IMR-90 (cell line): ENCODE data around the gene KIF3A. TPM values are rescaled to one million over a fixed set of nuclear protein-coding genes. Genes with fewer than 3 reads are reported as not detected.

ENCODE experiments used
- ATAC-seq: fragments of 200-7000 bp; cut with Tn5 transposase; 2 replicates; pipeline ENCODE4 v1.9.1; 2020; ENCODE audit warnings: low read depth, mild to moderate bottlenecking, moderate library complexity
- BruUV-seq: library from RNA; stranded (reverse); fragments of 400-500 nt; replicated peaks from 2 replicates; lab custom pipeline; 2021; lab: Mats Ljungman, UMichigan
- CTCF ChIA-PET: fragments of 300-600 bp; formaldehyde crosslinking; extraction: SDS; loops from one replicate; lab custom pipeline; 2021; ENCODE audit warnings: antibody characterized with exemption; lab: Yijun Ruan, JAX
- POLR2A ChIA-PET: fragments of 300-600 bp; sonication (Branson Sonifier 250); formaldehyde crosslinking; loops from one replicate; lab custom pipeline; 2022; ENCODE audit warnings: antibody characterized with exemption; ENCODE audit not compliant: unreplicated experiment; lab: Charles Lee
- DNase-seq: peaks from one replicate; pipeline ENCODE4 v3.0.0; 2013
- H2AFZ ChIP-seq: replicated peaks from 2 replicates; pipeline ENCODE3; 2013; ENCODE audit warnings: low read length, mild to moderate bottlenecking; ENCODE audit not compliant: poor library complexity
- H2AK5ac ChIP-seq: 2 replicates; pipeline ENCODE4 v1.6.1; 2013; ENCODE audit warnings: low read depth, low read length, inconsistent platforms
- H2AK9ac ChIP-seq: replicated peaks from 2 replicates; pipeline ENCODE3; 2013; ENCODE audit warnings: mild to moderate bottlenecking, low read depth, low read length, moderate library complexity; ENCODE audit not compliant: poor library complexity
- H2BK120ac ChIP-seq: 2 replicates; pipeline ENCODE4 v1.6.1; 2013; ENCODE audit warnings: low read depth, low read length, inconsistent platforms
- H2BK15ac ChIP-seq: 3 replicates; pipeline ENCODE4 v1.6.1; 2013; ENCODE audit warnings: low read depth, low read length, inconsistent platforms
- H2BK20ac ChIP-seq: 2 replicates; pipeline ENCODE4 v1.6.1; 2013; ENCODE audit warnings: low read depth, mild to moderate bottlenecking, inconsistent platforms, low read length, moderate library complexity
- H2BK5ac ChIP-seq: 2 replicates; pipeline ENCODE4 v1.6.1; 2013; ENCODE audit warnings: mild to moderate bottlenecking, low read depth, low read length, inconsistent platforms; ENCODE audit not compliant: poor library complexity, severe bottlenecking
- H3K14ac ChIP-seq: replicated peaks from 2 replicates; pipeline ENCODE4 v1.6.1; 2013; ENCODE audit warnings: low read depth, low read length, inconsistent platforms
- H3K18ac ChIP-seq: 2 replicates; pipeline ENCODE4 v1.6.1; 2013; ENCODE audit warnings: low read depth, low read length, control low read depth
- H3K23ac ChIP-seq: 2 replicates; pipeline ENCODE4 v1.6.1; 2013; ENCODE audit warnings: low read depth, low read length, inconsistent platforms
- H3K27ac ChIP-seq: 2 replicates; pipeline ENCODE4 v1.5.1; 2013; ENCODE audit warnings: mild to moderate bottlenecking, control low read depth, low read length; ENCODE audit not compliant: insufficient read depth
- H3K27me3 ChIP-seq: 2 replicates; pipeline ENCODE4 v1.6.1; 2013; ENCODE audit warnings: low read length; ENCODE audit not compliant: control insufficient read depth, insufficient read depth
- H3K36me3 ChIP-seq: 2 replicates; pipeline ENCODE4 v1.6.1; 2013; ENCODE audit warnings: low read length, mixed read lengths; ENCODE audit not compliant: control insufficient read depth, insufficient read depth
- H3K4ac ChIP-seq: 2 replicates; pipeline ENCODE4 v1.6.1; 2013; ENCODE audit warnings: low read depth, low read length, inconsistent platforms
- H3K4me1 ChIP-seq: 2 replicates; pipeline ENCODE4 v1.6.1; 2013; ENCODE audit warnings: low read length, mixed read lengths; ENCODE audit not compliant: control insufficient read depth, insufficient read depth
- H3K4me2 ChIP-seq: 2 replicates; pipeline ENCODE4 v1.6.1; 2013; ENCODE audit warnings: low read depth, mild to moderate bottlenecking, control low read depth, low read length, moderate library complexity
- H3K4me3 ChIP-seq: 2 replicates; pipeline ENCODE4 v1.5.1; 2013; ENCODE audit warnings: low read depth, mild to moderate bottlenecking, control low read depth, low read length, moderate library complexity; ENCODE audit not compliant: insufficient read depth
- H3K56ac ChIP-seq: 2 replicates; pipeline ENCODE4 v1.6.1; 2013; ENCODE audit warnings: low read length, inconsistent platforms; ENCODE audit not compliant: insufficient read depth; ENCODE audit errors: extremely low read depth
- H3K79me1 ChIP-seq, 2 experiments: 2 replicates each; pipeline ENCODE4 v1.6.1; 2013; ENCODE audit warnings: low read length in 2 of 2, inconsistent platforms in 1 of 2, low read depth in 1 of 2
- H3K9ac ChIP-seq: 2 replicates; pipeline ENCODE4 v1.6.1; 2013; ENCODE audit warnings: low read depth, low read length, control low read depth
- H3K9me1 ChIP-seq: 2 replicates; pipeline ENCODE4 v1.6.1; 2013; ENCODE audit warnings: low read length, inconsistent platforms; ENCODE audit not compliant: insufficient read depth
- H3K9me3 ChIP-seq: 2 replicates; pipeline ENCODE4 v1.6.1; 2013; ENCODE audit warnings: low read length; ENCODE audit not compliant: control insufficient read depth, insufficient read depth
- H4K20me1 ChIP-seq: 2 replicates; pipeline ENCODE4 v1.6.1; 2013; ENCODE audit warnings: low read length, inconsistent platforms; ENCODE audit not compliant: insufficient read depth
- H4K5ac ChIP-seq: 2 replicates; pipeline ENCODE4 v1.6.1; 2013; ENCODE audit warnings: mild to moderate bottlenecking, low read depth, low read length, control low read depth
- H4K8ac ChIP-seq, 2 experiments: 2 replicates each; pipeline ENCODE4 v1.6.1; 2013; ENCODE audit warnings: low read depth in 2 of 2, low read length in 2 of 2, control low read depth in 1 of 2, inconsistent platforms in 1 of 2
- H4K91ac ChIP-seq: 2 replicates; pipeline ENCODE4 v1.6.1; 2013; ENCODE audit warnings: low read depth, low read length, inconsistent platforms; ENCODE audit not compliant: insufficient read depth
- BHLHE40 ChIP-seq: fragments of 150-350 bp; IDR thresholded peaks from 2 replicates; pipeline ENCODE4 v1.6.1; 2016; ENCODE audit warnings: mild to moderate bottlenecking, low read depth, low read length
- CEBPB ChIP-seq: IDR thresholded peaks from 2 replicates; pipeline ENCODE4 v1.6.1; 2012; ENCODE audit warnings: low read depth, low read length, improper control_type of control experiment
- CHD1 ChIP-seq: IDR thresholded peaks from 2 replicates; pipeline ENCODE4 v1.6.1; 2012; ENCODE audit warnings: low read depth, low read length, improper control_type of control experiment
- CTCF ChIP-seq: conservative IDR thresholded peaks from 2 replicates; pipeline ENCODE4 v1.5.1; 2012; ENCODE audit warnings: mild to moderate bottlenecking, low read depth, low read length, improper control_type of control experiment
- ELK1 ChIP-seq: fragments of 150-350 bp; IDR thresholded peaks from 2 replicates; pipeline ENCODE4 v1.6.1; 2016; ENCODE audit warnings: low read depth, mild to moderate bottlenecking, low read length, moderate library complexity, borderline replicate concordance
- FOS ChIP-seq: fragments of 150-350 bp; IDR thresholded peaks from 2 replicates; pipeline ENCODE4 v1.6.1; 2016; ENCODE audit warnings: low read depth, low read length
- MAFK ChIP-seq: IDR thresholded peaks from 2 replicates; pipeline ENCODE4 v1.6.1; 2012; ENCODE audit warnings: low read depth, low read length, improper control_type of control experiment
- MAZ ChIP-seq: IDR thresholded peaks from 2 replicates; pipeline ENCODE4 v1.6.1; 2012; ENCODE audit warnings: low read depth, mild to moderate bottlenecking, low read length, improper control_type of control experiment, moderate library complexity, borderline replicate concordance
- MXI1 ChIP-seq: IDR thresholded peaks from 2 replicates; pipeline ENCODE4 v1.6.1; 2012; ENCODE audit warnings: low read depth, mild to moderate bottlenecking, low read length, moderate library complexity, borderline replicate concordance
- NFE2L2 ChIP-seq: fragments of 150-350 bp; IDR thresholded peaks from 2 replicates; pipeline ENCODE4 v1.6.1; 2016; ENCODE audit warnings: low read depth, mild to moderate bottlenecking, low read length
- POLR2A ChIP-seq: IDR thresholded peaks from 2 replicates; pipeline ENCODE4 v1.6.1; 2012; ENCODE audit warnings: mild to moderate bottlenecking, low read depth, low read length
- RAD21 ChIP-seq: IDR thresholded peaks from 2 replicates; pipeline ENCODE4 v1.6.1; 2012; ENCODE audit warnings: low read length, improper control_type of control experiment
- RCOR1 ChIP-seq: IDR thresholded peaks from 2 replicates; pipeline ENCODE4 v1.6.1; 2012; ENCODE audit warnings: mild to moderate bottlenecking, low read length, improper control_type of control experiment; ENCODE audit not compliant: insufficient replicate concordance
- RFX5 ChIP-seq: IDR thresholded peaks from 2 replicates; pipeline ENCODE4 v1.8.0; 2012; ENCODE audit warnings: low read depth, mild to moderate bottlenecking, low read length, moderate library complexity
- SMC3 ChIP-seq: fragments of 150-350 bp; IDR thresholded peaks from 2 replicates; pipeline ENCODE4 v1.6.1; 2016; ENCODE audit warnings: low read depth, mild to moderate bottlenecking, antibody characterized with exemption, low read length, moderate library complexity
- USF2 ChIP-seq: fragments of 150-350 bp; IDR thresholded peaks from 2 replicates; pipeline ENCODE4 v1.6.1; 2017; ENCODE audit warnings: mild to moderate bottlenecking, antibody characterized with exemption, low read length, low read depth
- WGBS, 2 experiments: methylation state at CpG; one replicate each; pipeline versions ENCODE4 v1.1.5 to v1.1.7; 2013; ENCODE audit warnings: missing lambda C conversion rate in 2 of 2; ENCODE audit not compliant: insufficient read length in 1 of 2; ENCODE audit errors: extremely low coverage in 2 of 2; 5-methylcytosine and 5-hydroxymethylcytosine counted together
- dilution Hi-C: fragments of 300-500 bp; cut with HindIII; formaldehyde crosslinking; loops from one replicate; pipeline ENCODE4 v1.14.3; 2018; ENCODE audit warnings: low sequenced_read_pairs; ENCODE audit not compliant: unreplicated experiment
- in situ Hi-C: fragments of 300-500 bp; cut with MboI; formaldehyde crosslinking; loops from 3 replicates; pipeline ENCODE4 v1.14.3; 2019; ENCODE audit warnings: low sequenced_read_pairs, inconsistent platforms, mixed read lengths
- intact Hi-C: fragments of 100-400 bp; cut with micrococcal nuclease; formaldehyde crosslinking; loops from 2 replicates; pipeline ENCODE4 v1.10.0; 2022
- polyA plus RNA-seq, 3 experiments: library from polyadenylated mRNA; depleted of rRNA; stranded (reverse); fragments of >200 nt; gene quantifications; 2 replicates each; pipeline ENCODE4 v1.2.3, GENCODE V29; 2012; ENCODE audit warnings: low replicate concordance in 1 of 3
- total RNA-seq: library from RNA; depleted of rRNA; stranded (reverse); fragments of >200 nt; gene quantifications from 2 replicates; pipeline ENCODE4 v1.2.3, GENCODE V29; 2012

Gene KIF3A
- total and polyA plus RNA-seq, 2 of the 4 experiments (the other 2 are of a cell fraction), result 4.3 to 4.5 TPM

DNA sequence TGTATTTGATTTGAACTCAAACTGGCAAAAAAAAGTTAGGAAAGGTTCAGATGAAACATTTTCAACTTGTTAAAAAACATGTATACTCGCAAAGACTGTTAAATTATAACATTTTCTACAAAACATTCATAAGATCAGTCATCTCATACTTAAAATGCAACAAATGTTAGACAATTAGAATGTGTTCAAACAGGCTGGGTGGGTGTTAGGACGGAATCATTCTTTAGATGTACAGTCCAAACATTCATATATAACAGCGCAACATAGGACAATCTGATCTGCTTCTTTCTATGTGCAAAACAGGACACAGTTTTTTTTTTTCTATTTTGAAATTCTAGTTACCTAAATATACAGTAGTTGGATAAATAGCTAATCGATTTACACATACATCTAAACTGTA lies 41.4 kb downstream of the KIF3A start:
- no peak overlapping the region for H4K91ac ChIP-seq
- CTCF ChIA-PET, result no interaction called here
- no CpG with 5 or more reads among the region's 4 CpGs for WGBS, 2 experiments

More for the DNA sequence above, 41.4 kb downstream of the KIF3A start:
- Histone ChIP-seq H3K27ac (no peak overlapping the region), H3K14ac (no peak overlapping the region), H2BK15ac (no peak overlapping the region), H3K36me3 (peaks cover 8% of the 10 kb centered on the region; the same call in 1 of the 2 replicates), H2AK9ac (no peak overlapping the region), H2BK20ac (no peak overlapping the region), H2AFZ (no peak overlapping the region), H3K4me2 (no peak overlapping the region), H4K5ac (no peak overlapping the region), H3K27me3 (no peaks in the 10 kb centered on the region), H3K4me1 (no peaks in the 10 kb centered on the region), H2BK120ac (no peak overlapping the region), H3K56ac (no peak overlapping the region), H3K23ac (no peak overlapping the region), H3K18ac (no peak overlapping the region), H2AK5ac (no peak overlapping the region), H3K9me3 (no peaks in the 10 kb centered on the region), H2BK5ac (no peak overlapping the region), H3K4me3 (no peak overlapping the region), H4K20me1 (no peaks in the 10 kb centered on the region), H4K8ac (no peak overlapping the region), H3K4ac (no peak overlapping the region), H3K79me1 (no peaks in the 10 kb centered on the region), H3K9ac (no peak overlapping the region), H3K9me1 (no peaks in the 10 kb centered on the region)
- POLR2A ChIA-PET, result interaction anchor here (0.7 kb wide), 1 partner anchor 1610 kb away, joined by 4 read pairs; no protein-coding TSS in a partner anchor
- dilution Hi-C loops, result no loop called here
- in situ Hi-C loops, result no loop called here
- no TSS peak for BruUV-seq
- ATAC-seq (no peak), DNase-seq (no peak)
- TF ChIP-seq CEBPB (no peak), ELK1 (no peak), RFX5 (no peak), MAFK (no peak), RCOR1 (no peak), RAD21 (no peak), FOS (no peak), MXI1 (no peak), CHD1 (no peak), POLR2A (no peak), NFE2L2 (no peak), SMC3 (no peak), USF2 (no peak), BHLHE40 (no peak), MAZ (no peak), CTCF (no peak)
- intact Hi-C loops, result no loop called here
